T follicular helper cell (primary cell): ENCODE measurements around the gene PSMG4.

Experiments
- DNase-seq: peaks from one replicate; pipeline ENCODE4 v3.0.0-alpha.2; 2020; ENCODE audit warnings: low read depth
- total RNA-seq, 2 experiments: gene quantifications; one replicate each; lab custom pipeline; 2026; lab: John Stamatoyannopoulos, UW

Gene PSMG4
- total RNA-seq, result 22.4 to 36.2 reads per million in 2 experiments

- DNase-seq, result peak; percentile 86
Observed at GRCh38 chr6:3258720-3259490, at the start of gene PSMG4. PSMG4 (plus strand) TSS chr6:3258947; CDS start chr6:3259023, 76 bp downstream.

GRCh38 chr6:3209114-3210023 is 49.4 kb upstream of the PSMG4 start:
- no peak for DNase-seq

- no peak for DNase-seq
Observed at GRCh38 chr6:3210024-3210610, 48.6 kb upstream of the PSMG4 start.

GRCh38 chr6:3211681-3212080 is 47.1 kb upstream of the PSMG4 start:
- DNase-seq, result no peak

GRCh38 chr6:3212261-3212660 is 46.5 kb upstream of the PSMG4 start:
- no peak for DNase-seq

- no peak for DNase-seq
Observed at GRCh38 chr6:3213334-3213695, 45.4 kb upstream of the PSMG4 start.

- no peak for DNase-seq
Observed at GRCh38 chr6:3214898-3215297, 43.8 kb upstream of the PSMG4 start.

GRCh38 chr6:3217286-3217685 is 41.5 kb upstream of the PSMG4 start:
- no peak for DNase-seq

- DNase-seq, result no peak
Observed at GRCh38 chr6:3218266-3218665, 40.5 kb upstream of the PSMG4 start.

GRCh38 chr6:3220366-3220765 is 38.4 kb upstream of the PSMG4 start:
- no peak for DNase-seq

GRCh38 chr6:3221578-3221977 is 37.2 kb upstream of the PSMG4 start:
- DNase-seq, result no peak

GRCh38 chr6:3222506-3223038 is 36.2 kb upstream of the PSMG4 start:
- DNase-seq, result no peak

GRCh38 chr6:3226042-3226441 is 32.7 kb upstream of the PSMG4 start:
- no peak for DNase-seq

- no peak for DNase-seq
Observed at GRCh38 chr6:3226481-3227362, 32.0 kb upstream of the PSMG4 start.

- no peak for DNase-seq
Observed at GRCh38 chr6:3227363-3228045, 31.2 kb upstream of the PSMG4 start, which contains the start of gene TUBB2B. TUBB2B (minus strand) TSS chr6:3227653; CDS start chr6:3227543, 110 bp downstream.

GRCh38 chr6:3228046-3228671 is 30.6 kb upstream of the PSMG4 start:
- no peak for DNase-seq

- DNase-seq, result peak; percentile 26
Observed at GRCh38 chr6:3228771-3229565, 29.8 kb upstream of the PSMG4 start.

- no peak for DNase-seq
Observed at GRCh38 chr6:3229566-3230178, 29.1 kb upstream of the PSMG4 start.
